ENCODE data around the gene GNB2.

DNA sequence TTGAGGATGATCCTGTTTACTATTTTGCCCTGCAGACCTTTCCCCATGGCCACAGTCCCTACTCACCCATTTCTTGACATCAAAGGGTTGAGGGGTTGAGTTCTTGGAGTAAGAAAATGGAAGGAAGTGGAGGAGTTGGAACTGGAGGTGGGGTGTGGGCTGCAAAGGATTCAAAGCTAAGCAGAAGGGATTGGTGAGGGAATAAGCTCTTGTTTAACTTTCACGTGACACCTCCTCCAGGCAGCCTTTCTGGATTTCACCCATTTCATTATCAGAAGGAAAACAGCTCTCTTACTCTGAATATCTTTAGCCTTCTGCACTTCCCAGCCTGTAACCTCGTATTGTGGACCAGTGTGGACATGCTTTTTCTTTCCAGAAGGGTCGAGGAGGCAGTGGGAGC is 47.5 kb upstream of the GNB2 start:
- TF ChIP-seq, protein P1, sequence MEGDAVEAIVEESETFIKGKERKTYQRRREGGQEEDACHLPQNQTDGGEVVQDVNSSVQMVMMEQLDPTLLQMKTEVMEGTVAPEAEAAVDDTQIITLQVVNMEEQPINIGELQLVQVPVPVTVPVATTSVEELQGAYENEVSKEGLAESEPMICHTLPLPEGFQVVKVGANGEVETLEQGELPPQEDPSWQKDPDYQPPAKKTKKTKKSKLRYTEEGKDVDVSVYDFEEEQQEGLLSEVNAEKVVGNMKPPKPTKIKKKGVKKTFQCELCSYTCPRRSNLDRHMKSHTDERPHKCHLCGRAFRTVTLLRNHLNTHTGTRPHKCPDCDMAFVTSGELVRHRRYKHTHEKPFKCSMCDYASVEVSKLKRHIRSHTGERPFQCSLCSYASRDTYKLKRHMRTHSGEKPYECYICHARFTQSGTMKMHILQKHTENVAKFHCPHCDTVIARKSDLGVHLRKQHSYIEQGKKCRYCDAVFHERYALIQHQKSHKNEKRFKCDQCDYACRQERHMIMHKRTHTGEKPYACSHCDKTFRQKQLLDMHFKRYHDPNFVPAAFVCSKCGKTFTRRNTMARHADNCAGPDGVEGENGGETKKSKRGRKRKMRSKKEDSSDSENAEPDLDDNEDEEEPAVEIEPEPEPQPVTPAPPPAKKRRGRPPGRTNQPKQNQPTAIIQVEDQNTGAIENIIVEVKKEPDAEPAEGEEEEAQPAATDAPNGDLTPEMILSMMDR (IDR thresholded peaks at IDR 0.05; ENCODE audit: low read depth, low read length) = no peak
- TF ChIP-seq EZH2phosphoT487 (IDR thresholded peaks at IDR 0.05; ENCODE audit: low read depth) = no peak

All from OCI-LY3 (cell line).